ELR (cell line): ENCODE measurements around the gene ENO3.

Experiments
- DNase-seq: peaks from one replicate; pipeline ENCODE4 v3.0.0-alpha.2; 2015; ENCODE audit warnings: low read depth

The ENO3 gene

DNA sequence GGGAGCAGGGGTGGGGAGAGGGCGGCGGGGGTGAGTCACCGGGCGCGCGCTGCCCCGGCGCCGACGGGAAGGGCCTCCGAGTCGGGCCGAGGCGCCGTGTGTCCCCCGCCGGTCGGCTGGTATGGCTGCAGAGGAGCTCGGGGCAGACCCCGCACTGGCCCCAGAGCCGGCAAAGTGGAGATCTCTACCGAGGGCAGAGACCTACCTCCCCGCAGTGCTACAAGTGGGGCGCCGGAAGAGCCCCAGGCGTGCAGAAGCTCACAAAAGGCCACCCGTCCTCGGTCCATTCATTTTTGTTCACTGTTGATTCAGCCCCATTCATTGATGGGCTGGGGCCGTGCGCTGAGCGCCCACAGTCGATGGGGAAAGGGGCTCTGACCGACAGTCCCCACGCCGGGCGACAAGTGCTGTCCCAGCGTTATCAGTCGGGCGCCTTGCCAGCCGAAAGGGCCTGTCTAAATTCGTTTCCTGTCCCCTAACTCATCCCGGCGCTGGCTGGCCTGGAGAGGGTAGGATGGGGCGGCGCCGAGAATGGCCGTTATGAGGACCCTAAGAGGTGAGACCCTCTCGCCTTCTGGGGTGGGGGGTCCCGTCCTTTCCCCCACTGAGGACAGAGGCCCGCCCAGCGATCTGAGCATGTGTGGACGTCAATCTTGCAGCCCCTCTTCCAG, 709 bp upstream of the ENO3 start:
- DNase-seq, result no peak

DNA sequence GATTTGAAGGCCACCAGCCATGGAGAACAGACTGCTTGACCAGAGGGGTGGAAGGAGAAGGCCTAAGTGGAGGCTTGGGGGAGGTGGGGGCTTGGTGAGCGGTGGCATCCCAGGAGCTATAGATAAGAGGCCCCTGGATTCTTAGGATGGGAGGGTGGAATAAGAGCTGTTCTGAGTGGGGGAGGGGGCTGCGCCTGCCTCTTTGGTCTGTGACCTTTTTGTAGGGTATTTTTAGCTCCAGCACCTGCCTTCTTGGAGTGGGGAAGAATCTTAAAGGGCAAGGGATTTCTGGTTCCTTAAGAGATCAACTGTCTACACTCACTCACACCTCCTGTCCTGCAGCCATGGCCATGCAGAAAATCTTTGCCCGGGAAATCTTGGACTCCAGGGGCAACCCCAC, 567 bp downstream of the ENO3 start:
- DNase-seq, result no peak

DNA sequence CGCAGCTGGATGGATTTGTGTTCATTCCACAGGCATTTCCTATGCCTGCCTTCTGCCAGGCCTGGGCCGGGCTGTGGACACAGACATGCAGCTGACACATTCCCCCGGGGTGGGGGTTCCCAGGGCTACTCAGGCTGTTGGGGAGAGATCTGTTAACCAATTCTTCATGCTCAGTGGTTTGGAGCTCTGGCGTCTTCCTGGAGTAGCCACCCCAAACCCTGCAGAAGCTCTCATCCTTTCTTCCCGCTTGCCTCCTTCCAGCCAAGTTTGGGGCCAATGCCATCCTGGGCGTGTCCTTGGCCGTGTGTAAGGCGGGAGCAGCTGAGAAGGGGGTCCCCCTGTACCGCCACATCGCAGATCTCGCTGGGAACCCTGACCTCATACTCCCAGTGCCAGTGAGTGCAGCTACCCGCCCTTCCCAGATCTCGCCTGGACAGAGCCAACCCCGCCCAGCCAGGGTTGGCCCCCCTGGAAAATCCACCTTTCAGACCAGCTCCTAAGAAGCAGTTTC, 2.6 kb downstream of the ENO3 start:
- DNase-seq, result peak; percentile 75

DNA sequence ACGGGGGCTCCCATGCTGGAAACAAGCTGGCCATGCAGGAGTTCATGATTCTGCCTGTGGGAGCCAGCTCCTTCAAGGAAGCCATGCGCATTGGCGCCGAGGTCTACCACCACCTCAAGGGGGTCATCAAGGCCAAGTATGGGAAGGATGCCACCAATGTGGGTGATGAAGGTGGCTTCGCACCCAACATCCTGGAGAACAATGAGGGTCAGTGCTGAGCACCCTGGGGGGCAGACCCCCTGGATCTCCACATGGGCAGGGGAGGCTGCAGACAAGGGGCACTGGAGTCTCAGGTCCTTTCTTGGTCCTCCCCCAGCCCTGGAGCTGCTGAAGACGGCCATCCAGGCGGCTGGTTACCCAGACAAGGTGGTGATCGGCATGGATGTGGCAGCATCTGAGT, 4.2 kb downstream of the ENO3 start:
- DNase-seq, result no peak

DNA sequence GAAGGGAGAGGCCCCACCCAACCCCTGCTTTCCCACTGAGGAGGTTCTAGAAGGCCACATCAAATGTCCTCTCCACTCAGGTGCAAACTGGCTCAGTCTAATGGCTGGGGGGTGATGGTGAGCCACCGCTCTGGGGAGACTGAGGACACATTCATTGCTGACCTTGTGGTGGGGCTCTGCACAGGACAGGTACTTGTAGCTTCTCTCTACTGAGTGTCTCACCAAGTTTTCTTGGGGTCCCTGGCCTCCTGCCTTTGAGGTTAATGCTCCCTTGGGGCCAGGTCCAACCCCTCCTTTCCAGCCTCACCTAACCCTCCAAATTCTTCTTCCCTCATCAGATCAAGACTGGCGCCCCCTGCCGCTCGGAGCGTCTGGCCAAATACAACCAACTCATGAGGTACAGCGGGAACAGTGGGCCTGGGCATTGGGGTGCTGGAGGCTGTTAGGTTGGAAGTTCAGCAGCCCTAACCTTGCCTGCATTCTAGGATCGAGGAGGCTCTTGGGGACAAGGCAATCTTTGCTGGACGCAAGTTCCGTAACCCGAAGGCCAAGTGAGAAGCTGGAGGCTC, 5.7 kb downstream of the ENO3 start:
- no peak for DNase-seq

DNA sequence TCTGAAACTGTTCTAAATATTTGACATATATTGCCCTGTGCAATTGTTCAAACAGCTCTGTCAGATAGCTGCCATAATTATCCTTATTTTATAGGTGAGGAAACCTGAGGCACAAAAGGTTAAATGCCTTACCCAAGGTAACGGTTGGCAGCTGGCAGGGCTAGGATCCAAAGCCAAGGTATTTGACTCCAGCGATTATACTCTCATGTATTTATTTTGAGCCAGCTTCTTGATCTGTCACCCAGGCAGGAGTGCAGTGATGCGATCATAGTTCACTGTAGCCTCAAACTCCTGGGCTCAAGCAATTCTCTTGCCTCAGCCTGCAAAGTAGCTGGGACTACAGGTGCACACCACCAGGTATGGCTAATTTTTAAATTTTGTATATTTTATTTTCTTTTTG, 7.2 kb downstream of the ENO3 start:
- DNase-seq, result no peak

DNA sequence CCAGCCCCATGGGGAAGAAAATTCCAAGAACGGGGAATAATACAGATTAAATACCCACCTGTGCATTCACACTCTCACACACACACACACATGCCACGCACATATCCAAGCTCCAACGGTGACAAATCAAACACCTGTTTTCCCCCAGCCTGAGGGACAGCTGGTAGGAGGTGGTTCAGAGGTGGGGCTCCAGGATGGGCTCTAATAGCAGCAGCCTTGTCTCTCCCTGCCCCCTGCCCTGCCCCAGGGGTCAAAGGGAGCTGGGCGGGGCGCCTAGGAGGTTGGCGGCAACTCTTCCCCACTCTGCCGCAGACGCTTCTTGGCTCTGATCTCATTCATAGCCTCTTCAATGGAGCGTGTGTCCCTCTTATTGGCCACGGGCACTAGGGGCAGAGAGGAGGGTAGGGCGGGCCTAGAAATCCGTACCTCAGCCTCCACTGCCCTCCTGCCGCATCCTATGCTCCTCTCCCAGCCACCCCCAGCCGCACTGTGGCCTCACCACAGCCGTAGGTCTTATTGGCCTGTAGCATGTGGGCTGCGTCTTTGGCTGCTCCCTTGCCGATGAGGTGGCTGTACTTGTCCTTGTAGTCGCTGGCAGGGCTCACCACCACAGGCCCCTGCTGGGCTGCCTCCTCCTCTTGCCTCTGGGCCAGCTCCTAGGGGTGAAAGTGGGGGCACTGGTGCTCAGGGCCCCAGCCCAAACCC, 8.5 kb downstream of the ENO3 start:
- DNase-seq, result no peak

DNA sequence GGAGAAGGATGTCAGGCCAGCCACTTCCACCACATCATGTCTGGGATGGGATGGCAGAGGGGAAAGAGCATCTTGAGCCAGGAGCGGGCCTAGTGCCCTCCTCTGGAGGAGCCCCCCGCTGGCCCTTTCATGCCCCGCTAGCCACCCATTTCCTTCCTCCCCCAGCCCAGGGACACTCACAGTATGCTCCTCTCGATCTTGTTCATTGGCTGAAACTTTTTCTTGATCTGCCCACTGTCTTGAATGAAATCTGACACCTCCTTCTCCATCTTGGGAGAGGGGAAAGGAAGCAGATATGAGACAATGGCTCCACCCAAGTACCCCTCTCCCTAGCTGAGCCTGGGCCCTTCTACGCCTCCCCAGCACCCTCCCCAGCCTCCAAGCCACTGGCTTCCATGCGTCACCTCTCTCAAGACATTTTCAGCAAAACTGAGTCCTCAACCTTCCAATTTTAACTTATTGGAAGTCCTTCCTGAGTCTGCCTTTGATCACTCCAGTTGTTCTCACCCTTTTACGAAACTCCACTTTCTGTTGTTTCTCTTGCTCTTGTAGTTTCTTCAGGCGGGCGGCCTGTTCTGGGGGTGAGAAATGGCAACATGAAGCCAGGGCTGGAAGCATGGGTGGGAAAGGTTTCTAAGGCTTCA, 9.5 kb downstream of the ENO3 start:
- no peak for DNase-seq

DNA sequence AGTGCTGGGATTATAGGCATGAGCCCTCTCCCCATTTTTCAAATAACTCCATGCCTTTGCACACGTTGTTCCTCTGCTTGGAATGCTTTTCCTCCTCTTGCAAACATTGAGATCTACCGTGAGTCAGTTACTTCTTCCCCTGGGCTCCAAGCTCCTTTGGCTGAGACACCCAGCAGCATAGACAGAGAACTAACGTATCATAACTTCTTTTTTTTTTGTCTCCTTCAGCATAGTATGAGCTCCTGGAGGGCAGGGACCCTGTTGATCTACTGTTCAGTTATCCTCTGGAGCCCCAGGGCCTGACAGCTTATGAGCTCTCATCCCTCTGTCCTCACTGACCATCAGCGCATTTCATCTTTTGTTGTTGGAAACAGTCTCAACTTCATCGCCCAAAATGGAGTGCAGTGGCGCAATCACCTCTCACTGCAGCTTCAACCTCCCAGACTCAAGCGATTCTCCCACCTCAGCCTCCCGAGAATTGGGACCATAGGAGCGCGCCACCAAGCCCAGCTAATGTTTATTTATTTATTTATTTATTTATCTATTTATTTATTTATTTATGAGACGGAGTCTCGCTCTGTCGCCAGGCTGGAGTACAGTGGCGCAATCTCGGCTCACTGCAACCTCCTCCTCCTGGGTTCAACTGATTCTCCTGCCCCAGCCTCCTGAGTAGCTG, 14.5 kb downstream of the ENO3 start:
- no peak for DNase-seq

DNA sequence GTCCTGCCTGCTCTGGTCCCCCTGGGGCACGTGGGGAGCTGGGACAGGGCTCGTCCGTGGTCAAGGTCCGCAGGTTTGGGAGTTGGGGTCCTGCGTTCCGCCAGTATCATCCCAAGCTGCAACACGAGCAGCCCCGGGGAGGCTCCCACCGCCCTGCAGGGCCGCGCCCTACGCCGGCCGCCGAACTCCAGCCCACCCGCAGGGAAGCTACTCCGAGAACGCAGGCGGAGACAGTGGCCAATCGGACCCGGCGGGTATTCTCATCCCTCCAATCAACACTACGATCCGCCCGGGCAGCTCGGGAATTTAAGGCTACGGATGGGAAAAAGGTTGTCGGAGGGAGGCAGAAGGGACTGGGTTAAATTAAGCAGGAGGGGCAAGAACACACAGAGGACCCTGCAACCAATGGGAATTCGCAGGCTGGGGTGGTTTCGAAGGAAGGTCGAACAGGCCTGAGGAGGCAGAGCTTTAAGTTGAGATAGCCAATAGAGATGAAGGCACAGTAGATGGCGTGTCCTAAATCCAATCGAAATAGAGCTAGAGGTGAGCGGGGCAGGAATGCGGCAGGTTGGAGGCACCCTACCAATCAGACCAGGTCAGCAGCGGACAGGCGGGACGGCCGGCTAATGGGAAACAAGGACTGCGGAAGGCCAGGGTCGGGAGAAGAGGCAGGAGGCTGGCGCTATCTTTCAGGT, 16.1 kb downstream of the ENO3 start:
- peak; percentile 99 for DNase-seq

DNA sequence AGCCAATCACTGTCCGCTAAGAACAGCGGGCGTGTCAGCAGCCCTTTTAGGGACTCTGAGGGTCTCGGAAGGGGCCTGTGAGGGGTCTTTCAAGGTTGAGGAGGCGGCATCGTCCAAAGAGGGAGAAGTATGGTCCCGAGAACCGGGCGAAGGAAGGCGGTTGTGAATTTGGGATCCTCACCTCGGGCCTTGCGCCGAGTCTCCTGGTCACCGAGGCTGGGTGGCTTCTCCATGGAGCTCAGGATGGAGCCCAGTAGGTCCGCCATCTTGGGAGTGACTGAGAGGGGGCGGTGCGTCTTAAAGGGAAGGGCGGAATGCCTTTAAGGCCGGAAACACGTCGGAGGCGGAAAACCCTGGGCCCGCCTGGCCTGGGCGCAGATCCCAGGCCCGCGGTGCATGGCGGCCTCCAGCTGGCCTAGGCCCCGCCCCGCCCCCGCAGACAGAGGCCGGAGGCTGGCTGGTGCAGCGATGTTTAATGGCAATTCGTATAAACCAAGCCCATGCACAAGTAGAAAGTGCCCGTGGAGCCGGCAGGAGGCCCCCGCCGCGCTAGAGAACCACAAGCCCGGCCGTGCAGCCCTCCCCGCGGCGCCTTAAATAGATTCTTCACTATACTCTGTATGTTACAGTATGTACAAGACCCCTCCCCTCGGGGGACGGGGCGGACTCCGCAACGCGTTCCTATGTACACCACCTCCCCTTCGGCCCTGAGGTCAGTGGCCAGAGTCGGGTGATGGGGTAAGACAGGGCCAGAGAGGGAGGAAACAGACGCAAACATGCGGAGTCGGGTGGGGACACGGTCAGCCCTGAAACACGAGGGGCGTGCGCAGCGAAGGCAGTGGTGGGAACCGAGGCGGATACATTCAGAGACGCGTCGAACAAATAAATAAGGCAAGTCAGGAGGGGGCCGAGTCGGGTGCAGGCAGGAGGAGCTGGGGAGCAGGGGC, 16.9 kb downstream of the ENO3 start, which contains the start of gene SPAG7:
TSS of gene SPAG7 (minus strand) at position 279 of the 947 bp plus-strand sequence. CDS start at position 266, 13 bp downstream.
- DNase-seq, result peak; percentile 97

DNA sequence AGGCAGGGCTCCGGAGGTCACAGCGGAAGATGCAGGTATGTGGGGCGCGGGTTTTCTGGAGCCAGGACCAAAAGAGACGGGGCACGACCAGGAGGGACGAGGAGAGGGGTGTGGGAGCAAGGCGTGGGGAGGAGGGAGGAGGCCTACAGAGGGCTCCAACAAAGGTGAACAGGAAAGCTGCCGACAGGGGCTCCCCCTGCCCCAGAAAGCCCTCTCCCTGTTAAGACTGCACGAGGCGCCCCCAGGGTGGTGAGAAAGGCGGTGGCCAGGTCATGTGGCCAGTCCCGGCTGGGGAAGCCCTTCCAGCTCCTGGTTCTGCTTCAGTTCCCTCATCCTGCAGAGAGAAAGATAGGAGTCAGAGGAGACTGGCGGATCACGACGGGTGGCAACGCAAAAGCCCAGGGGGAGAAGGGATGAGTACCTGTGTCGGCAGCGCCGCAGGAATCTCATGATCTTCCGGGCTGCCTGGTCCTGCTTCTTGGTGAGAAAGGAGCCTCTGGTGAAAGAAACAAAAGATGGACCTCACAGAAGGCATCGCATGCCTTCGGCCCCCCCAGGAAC, 17.6 kb downstream of the ENO3 start:
- no peak for DNase-seq

DNA sequence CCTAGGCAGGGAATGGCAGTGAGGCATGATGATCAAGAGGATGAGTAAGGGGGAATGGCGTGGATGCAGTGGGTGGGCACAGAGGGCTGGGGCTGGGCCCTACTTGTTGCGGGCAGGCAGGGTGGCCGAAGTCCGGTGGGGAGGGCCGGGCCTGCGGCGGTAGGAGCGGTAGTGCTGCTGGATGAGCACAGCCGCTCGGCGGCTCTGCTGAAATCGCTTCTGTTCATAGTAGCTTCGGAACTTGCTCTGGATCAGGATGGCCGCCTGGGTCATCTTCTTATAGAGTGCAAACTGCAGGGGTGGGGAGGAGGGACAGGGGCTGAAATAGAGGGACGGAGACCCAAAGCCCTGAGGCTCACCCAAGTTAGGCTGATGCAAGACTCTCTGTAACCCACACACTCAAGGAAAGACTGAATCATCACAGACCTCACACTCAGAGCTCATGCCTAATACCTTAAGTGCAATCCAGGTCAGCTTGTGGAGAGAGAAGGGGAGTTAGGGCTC, 18.2 kb downstream of the ENO3 start:
- DNase-seq, result peak; percentile 95

DNA sequence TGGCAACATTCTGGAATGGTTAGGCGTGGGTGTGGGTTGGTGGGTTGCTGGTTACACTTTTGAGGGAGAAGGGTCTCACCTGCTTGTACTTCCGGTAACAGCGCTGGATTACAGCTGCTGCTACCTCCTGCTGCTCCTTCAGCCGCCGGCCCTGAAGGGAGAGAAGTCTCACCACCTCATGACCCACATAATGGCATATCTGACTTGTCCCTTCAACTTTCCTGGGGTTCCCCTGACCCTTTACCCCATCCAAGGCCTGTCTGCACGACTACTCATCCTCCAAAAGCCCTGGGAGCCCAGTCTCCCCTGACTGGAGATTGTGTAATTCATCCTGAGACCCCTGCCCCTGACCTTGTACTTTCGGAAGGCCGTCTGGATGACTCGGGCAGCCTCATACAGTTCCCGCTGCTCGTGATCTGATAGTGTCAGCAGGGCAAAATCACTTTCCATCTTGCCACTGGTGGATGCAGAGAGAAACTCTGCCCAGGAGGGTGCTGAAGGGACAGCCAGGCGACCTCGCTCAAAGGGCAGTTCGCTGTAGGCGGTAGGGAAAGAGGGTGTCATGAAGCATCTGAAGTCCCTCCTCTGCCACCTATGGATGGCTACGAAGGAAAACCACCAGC, 18.7 kb downstream of the ENO3 start:
- peak; percentile 47 for DNase-seq

DNA sequence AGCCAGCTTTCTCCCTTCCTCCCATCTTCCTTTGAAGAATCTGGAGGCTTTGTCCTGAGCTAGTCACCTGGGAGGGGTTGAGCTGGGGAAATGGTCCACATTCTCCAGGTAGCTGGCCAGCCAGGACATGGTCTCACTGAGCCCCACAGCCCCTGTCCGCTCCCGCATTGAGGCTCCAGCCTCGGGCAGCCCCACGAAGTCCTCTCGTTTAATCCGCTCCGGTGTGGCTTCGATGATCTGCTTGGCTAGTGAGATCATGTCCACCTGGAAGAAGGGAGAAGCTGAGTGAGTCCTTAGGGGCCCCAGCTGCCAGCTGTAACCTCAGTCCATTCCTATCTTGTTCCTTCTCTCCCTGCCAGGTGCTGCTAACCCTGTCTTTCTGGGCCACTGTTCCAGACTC, 19.4 kb downstream of the ENO3 start:
- DNase-seq, result no peak

DNA sequence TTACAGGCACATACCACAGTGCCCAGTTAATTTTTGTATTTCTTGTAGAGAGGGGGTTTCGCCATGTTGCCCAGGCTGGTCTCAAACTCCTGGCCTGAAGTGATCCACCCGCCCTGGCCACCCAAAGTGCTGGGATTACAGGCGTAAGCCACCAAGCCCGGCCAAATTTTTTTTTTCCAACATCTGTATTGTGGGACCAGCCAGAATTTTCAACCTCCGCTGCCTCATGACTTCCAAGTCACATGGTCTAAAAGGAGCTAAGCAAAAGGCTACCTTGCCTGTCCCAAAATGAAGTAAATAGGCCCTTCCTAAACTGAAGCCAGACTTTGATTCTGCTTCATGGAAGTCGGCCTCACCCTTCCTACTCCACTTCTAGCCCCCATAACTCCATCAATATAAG, 20.9 kb downstream of the ENO3 start:
- no peak for DNase-seq

DNA sequence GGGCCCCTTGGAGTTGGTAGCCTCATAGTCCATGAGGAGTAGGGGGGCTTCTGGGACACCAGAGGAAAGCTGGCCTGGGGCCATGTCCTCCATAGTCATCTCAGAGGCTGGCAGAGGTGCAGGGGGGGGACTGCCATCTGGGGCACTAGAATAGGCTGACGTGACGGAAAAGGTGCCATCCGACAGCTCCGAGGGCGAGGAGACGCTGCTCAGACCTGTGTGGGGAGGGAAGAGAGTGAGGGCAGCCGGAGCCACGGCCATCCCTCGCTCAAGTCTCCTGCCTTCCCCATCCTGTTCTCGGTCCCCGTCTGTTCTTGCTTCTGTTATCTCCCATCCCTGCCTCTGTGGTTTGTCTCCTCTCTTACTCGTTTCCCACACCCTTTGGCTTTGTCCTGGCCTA, 21.4 kb downstream of the ENO3 start:
- no peak for DNase-seq

DNA sequence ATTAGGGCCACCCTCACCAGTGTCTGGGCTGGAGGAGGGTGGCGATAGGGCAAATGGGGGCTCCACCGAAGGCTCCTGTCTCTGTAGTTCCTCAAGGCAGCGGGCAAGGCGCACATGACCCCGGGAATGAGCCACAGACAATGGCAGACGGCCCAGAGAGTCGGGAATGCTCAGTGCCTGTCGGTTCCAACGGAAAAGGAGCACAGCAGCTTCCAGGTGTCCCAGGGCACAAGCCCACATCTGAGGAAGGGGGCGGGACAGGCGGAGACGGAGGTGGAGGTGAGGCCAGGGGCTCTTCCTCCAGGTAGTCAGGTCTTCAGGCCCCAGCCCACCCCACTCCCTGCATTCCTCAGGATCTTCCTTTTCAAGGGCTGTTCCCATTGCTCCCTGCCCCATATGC, 21.8 kb downstream of the ENO3 start:
- DNase-seq, result no peak
